Heart left ventricle (tissue), 16 donors: ENCODE measurements around the gene NCLN. TPM values are rescaled to one million over a fixed set of nuclear protein-coding genes. Genes with fewer than 3 reads are reported as not detected.

Source experiments
- ATAC-seq, 4 donors: fragments of 200-7000 bp; cut with Tn5 transposase; one replicate each; pipeline ENCODE4 v1.9.1; 2020 to 2022; ENCODE audit warnings: moderate library complexity in 4 of 4, mild to moderate bottlenecking in 3 of 4, moderate number of reproducible peaks in 1 of 4
- DNase-seq, 5 donors: peaks; one replicate each; pipeline ENCODE4 v3.0.0-alpha.2; 2020
- H3K27ac ChIP-seq, 12 donors: fragments of 200-600 bp; sonication (generic) in 4 of 12; one replicate each; pipeline versions ENCODE4 v1.5.0 to v1.8.0; 2016 to 2022; ENCODE audit warnings: mild to moderate bottlenecking in 2 of 12
- H3K27me3 ChIP-seq, 9 donors: fragments of 200-600 bp; sonication (generic) in 2 of 9; one replicate each; pipeline versions ENCODE4 v1.5.1 to v1.8.0; 2016 to 2022; ENCODE audit warnings: mild to moderate bottlenecking in 3 of 9
- H3K36me3 ChIP-seq, 9 donors: fragments of 200-600 bp; sonication (generic) in 2 of 9; one replicate each; pipeline versions ENCODE4 v1.5.0 to v1.8.0; 2018 to 2022; ENCODE audit warnings: mild to moderate bottlenecking in 2 of 9
- H3K4me1 ChIP-seq, 12 donors: fragments of 200-600 bp; sonication (generic) in 4 of 12; one replicate each; pipeline versions ENCODE4 v1.5.0 to v1.8.0; 2016 to 2022; ENCODE audit warnings: mild to moderate bottlenecking in 3 of 12
- H3K4me3 ChIP-seq, 12 donors: fragments of 200-600 bp; sonication (generic) in 4 of 12; one replicate each; pipeline versions ENCODE4 v1.5.0 to v1.8.0; 2017 to 2022; ENCODE audit warnings: mild to moderate bottlenecking in 9 of 12, moderate library complexity in 4 of 12
- H3K9me3 ChIP-seq, 12 donors: fragments of 200-600 bp; sonication (generic) in 4 of 12; one replicate each; pipeline versions ENCODE4 v1.5.0 to v1.8.0; 2016 to 2022; ENCODE audit warnings: mild to moderate bottlenecking in 1 of 12
- CTCF ChIP-seq, 12 donors: fragments of 200-600 bp; sonication (generic) in 4 of 12; IDR thresholded peaks; one replicate each; pipeline versions ENCODE4 v1.5.0 to v1.8.0; 2018 to 2022; ENCODE audit warnings: antibody characterized with exemption in 12 of 12, mild to moderate bottlenecking in 5 of 12
- POLR2A ChIP-seq, 2 donors: fragments of 450-650 bp; IDR thresholded peaks; one replicate each; pipeline ENCODE4 v1.6.1; 2017; ENCODE audit warnings: antibody characterized with exemption in 2 of 2, mild to moderate bottlenecking in 2 of 2, moderate library complexity in 2 of 2
- WGBS, 4 donors: extraction: QIAGEN DNeasy Blood & Tissue Kit in 2 of 4; methylation state at CpG; one replicate each; pipeline versions ENCODE4 v1.1.5 to v1.1.7; 2013 to 2018; 5-methylcytosine and 5-hydroxymethylcytosine counted together
- intact Hi-C, 10 donors: fragments of 100-400 bp; cut with DNase I; formaldehyde crosslinking; loops; one replicate each; pipeline versions ENCODE4 v1.11.1 to v1.14.2; 2022
- polyA plus RNA-seq, 2 donors: library from polyadenylated mRNA; stranded (reverse); fragments of 200-250 nt; gene quantifications; one replicate each; pipeline ENCODE4 v1.2.3, GENCODE V29; 2013
- total RNA-seq, 9 donors: library from RNA; depleted of rRNA in 2 of 9; stranded (reverse); fragments of >200 nt in 2 of 9; fragmentation: NEBNext Ultra II Directional in 3 of 9; extraction: Animal tissue kit (Norgen Biotek cat#: 25700) in 3 of 9; gene quantifications; one replicate each; pipeline versions ENCODE4 v1.1.0 to v1.2.4, GENCODE V29; 2016 to 2023
- donor health status: ischemic (EF 13 %, LVEDD 7.1; RV severe dilation, severe dysfunction).
- donor health status: healthy with polysubstance abuse.
- donor health status: DM: no; HTN: yes; CAD: no.
- donor health status: DM: no; HTN: no; CAD: no.
- donor health status: ischemic (EF 25% LVEDD 6.9; RV normal size, moderate dysfunction).
- donor health status: ischemic (EF 25% LVEDD 5.7; RV mildly dilated, moderate dysfunction).
- donor health status: healthy.
- donor health status: DM: yes; HTN: yes; CAD: no.
- donor health status: ischemic (EF 35%, LVEDD 5.7; RV mildly dilated, moderate dysfunction).
- donor health status: nonischemic (EF 11% LVEDD 7.7; RV severe dilation, severe dysfunction).
- donor health status: DM: yes; HTN: yes; CAD: no.
- donor health status: PGD.
- donor health status: ischemic (EF 29% LVEDD 5.4; RV normal size, mild dysfunction).
- donor health status: nonischemic (EF 23%, LVEDD 6.1; RV moderate dilation, normal function).

The NCLN gene
- total and polyA plus RNA-seq, 11 donors = 16.7 to 67.5 (median 26.4) TPM

GRCh38 chr19:3196064-3196932 lies 10.6 kb downstream of the NCLN start:
- H3K4me3 ChIP-seq = no peak overlapping the region
- DNase-seq (peak in 1 of 5 donors; percentile 28), ATAC-seq (no peak)
- peaks cover 0 to 28% (median 5%) of the 10 kb centered on the region in 9 donors for H3K36me3 ChIP-seq
- no peak overlapping the region for H3K27ac ChIP-seq
- no peaks in the 10 kb centered on the region for H3K4me1 ChIP-seq
- TF ChIP-seq POLR2A (IDR thresholded peaks at IDR 0.05) = no peak
- no peak for TF ChIP-seq CTCF (IDR thresholded peaks at IDR 0.05)
- 93 to 96% (median 93%) methylated on average over 29 to 42 of the region's 42 CpGs for whole genome bisulfite sequencing, 4 donors
- no peaks in the 10 kb centered on the region for H3K9me3 ChIP-seq
- no peaks in the 10 kb centered on the region for H3K27me3 ChIP-seq
- intact Hi-C loops = no loop called here

- 91 to 98% (median 94%) methylated on average over 7 to 14 of the region's 14 CpGs for WGBS, 4 donors
- DNase-seq (peak in 1 of 5 donors; percentile 21), ATAC-seq (no peak)
- no peaks in the 10 kb centered on the region for H3K4me1 ChIP-seq
- H3K9me3 ChIP-seq = no peaks in the 10 kb centered on the region
- no peaks in the 10 kb centered on the region for H3K27me3 ChIP-seq
- no peak overlapping the region for H3K27ac ChIP-seq
- peaks cover 0 to 34% (median 5%) of the 10 kb centered on the region in 9 donors for H3K36me3 ChIP-seq
- H3K4me3 ChIP-seq = no peak overlapping the region
- TF ChIP-seq POLR2A (IDR thresholded peaks at IDR 0.05) (no peak), CTCF (IDR thresholded peaks at IDR 0.05) (no peak)
- intact Hi-C loops = no loop called here
Measured at GRCh38 chr19:3196933-3197205, 11.1 kb downstream of the NCLN start.

- H3K36me3 ChIP-seq = peaks cover 0 to 35% (median 11%) of the 10 kb centered on the region in 9 donors
- no peaks in the 10 kb centered on the region for H3K27me3 ChIP-seq
- peak in 1 of 4 donors; percentile 7 for ATAC-seq
- no peak overlapping the region for H3K4me3 ChIP-seq
- no peaks in the 10 kb centered on the region for H3K4me1 ChIP-seq
- peak in 1 of 5 donors; percentile 22 for DNase-seq
- H3K9me3 ChIP-seq = no peaks in the 10 kb centered on the region
- TF ChIP-seq POLR2A (IDR thresholded peaks at IDR 0.05) (no peak), CTCF (IDR thresholded peaks at IDR 0.05) (no peak)
- H3K27ac ChIP-seq = no peak overlapping the region
- intact Hi-C loops = no loop called here
- WGBS, 4 donors = 94 to 97% (median 95%) methylated on average over 14 to 43 of the region's 43 CpGs
Measured at GRCh38 chr19:3198901-3199700, 13.4 kb downstream of the NCLN start.

GRCh38 chr19:3201072-3201700 lies 15.5 kb downstream of the NCLN start:
- intact Hi-C loops = no loop called here
- Histone ChIP-seq H3K36me3 (peaks cover 0 to 56% (median 26%) of the 10 kb centered on the region in 9 donors), H3K9me3 (no peaks in the 10 kb centered on the region), H3K27ac (no peak overlapping the region), H3K4me3 (no peak overlapping the region), H3K27me3 (no peaks in the 10 kb centered on the region), H3K4me1 (no peaks in the 10 kb centered on the region)
- WGBS, 4 donors = 94 to 99% (median 97%) methylated on average over 29 to 39 of the region's 39 CpGs
- TF ChIP-seq POLR2A (IDR thresholded peaks at IDR 0.05) (no peak), CTCF (IDR thresholded peaks at IDR 0.05) (no peak)
- DNase-seq = peak in 1 of 5 donors; percentile 49
- ATAC-seq = no peak
